RPMI7951 (cell line): ENCODE results near the gene GGTLC2. TPM values are rescaled to one million over a fixed set of nuclear protein-coding genes. Genes with fewer than 3 reads are reported as not detected.
"Not testable (repeated sequence)": the region's sequence is repeated elsewhere in the genome, so short reads cannot be mapped to it uniquely, and the experiment has no call there.

Source experiments
- DNase-seq: peaks from one replicate; pipeline ENCODE4 v3.0.0-alpha.2; 2012; ENCODE audit warnings: low read depth
- total RNA-seq: library from RNA; depleted of rRNA; stranded (reverse); fragments of >200 nt; shearing (Covaris generic); gene quantifications from 2 replicates; pipeline ENCODE4 v1.2.3, GENCODE V29; 2014

Gene GGTLC2
- total RNA-seq, 1 experiment from 2014 or later = not detected

GRCh38 chr22:22638313-22638712, 6.1 kb upstream of the GGTLC2 start:
- DNase-seq = not testable (repeated sequence)

GRCh38 chr22:22642255-22642654, 2.2 kb upstream of the GGTLC2 start:
- DNase-seq = not testable (repeated sequence)

- not testable (repeated sequence) for DNase-seq
Measured at GRCh38 chr22:22645969-22646368, 1.6 kb downstream of the GGTLC2 start.

DNA sequence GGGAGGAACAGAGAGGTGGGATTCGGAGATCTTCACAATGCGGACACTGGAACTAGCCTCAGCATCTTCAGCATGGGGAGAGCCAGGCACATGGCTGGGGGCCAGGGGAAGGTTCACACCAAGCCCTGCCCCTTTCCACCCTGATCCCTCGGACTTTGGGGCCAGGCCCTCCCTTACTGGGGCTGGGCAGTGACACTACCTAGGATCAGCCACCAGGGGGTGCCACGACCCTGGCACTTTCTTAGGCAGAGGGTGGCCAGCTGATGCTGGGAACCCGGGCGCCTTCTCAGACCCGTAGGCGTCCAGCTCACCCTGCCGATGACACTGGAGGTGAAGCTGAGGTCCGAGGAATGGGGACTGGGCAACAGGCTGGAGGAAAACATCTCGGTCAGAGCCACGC, 3.5 kb downstream of the GGTLC2 start:
- not testable (repeated sequence) for DNase-seq

GRCh38 chr22:22648863-22649536, 4.6 kb downstream of the GGTLC2 start:
- not testable (repeated sequence) for DNase-seq

DNA sequence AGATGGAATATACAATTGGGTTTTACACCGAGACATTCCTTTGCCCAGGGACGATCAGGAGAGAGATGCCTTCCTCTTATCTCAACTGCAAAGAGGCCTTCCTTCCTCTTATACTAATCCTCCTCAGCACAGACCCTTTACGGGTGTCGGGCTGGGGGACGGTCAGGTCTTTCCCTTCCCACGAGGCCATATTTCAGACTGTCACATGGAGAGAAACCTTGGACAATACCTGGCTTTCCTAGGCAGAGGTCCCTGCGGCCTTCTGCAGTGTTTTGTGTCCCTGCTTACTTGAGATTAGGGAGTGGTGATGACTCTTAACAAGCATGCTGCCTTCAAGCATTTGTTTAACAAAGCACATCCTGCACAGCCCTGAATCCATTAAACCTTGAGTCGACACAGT, 5.3 kb downstream of the GGTLC2 start:
- not testable (repeated sequence) for DNase-seq

- not testable (repeated sequence) for DNase-seq
Measured at GRCh38 chr22:22650398-22650797, 6.0 kb downstream of the GGTLC2 start.

GRCh38 chr22:22650803-22651515, 6.5 kb downstream of the GGTLC2 start:
- DNase-seq = not testable (repeated sequence)

GRCh38 chr22:22651593-22651992, 7.2 kb downstream of the GGTLC2 start:
- not testable (repeated sequence) for DNase-seq

GRCh38 chr22:22652102-22652501, 7.7 kb downstream of the GGTLC2 start:
- DNase-seq = not testable (repeated sequence)

DNA sequence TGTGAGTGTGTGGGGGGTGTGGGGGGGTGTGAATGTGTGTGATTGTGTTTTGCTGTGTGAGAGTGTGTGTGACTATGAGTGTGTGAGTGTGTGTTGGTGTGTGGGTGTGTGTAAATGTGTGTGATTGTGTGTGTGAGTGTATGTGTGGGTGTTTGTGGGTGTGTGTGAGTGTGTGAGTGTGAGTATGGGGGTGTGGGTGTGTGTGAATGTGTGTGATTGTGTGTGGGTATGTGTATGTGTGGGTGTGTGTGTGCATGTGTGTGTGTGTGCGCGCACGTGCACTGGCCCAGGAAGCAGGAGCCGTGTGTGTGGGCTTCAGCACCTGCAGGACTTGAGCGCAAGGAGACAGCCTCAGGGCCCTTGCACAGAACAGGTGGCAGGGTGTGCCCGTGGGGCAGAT, 8.2 kb downstream of the GGTLC2 start:
- DNase-seq = not testable (repeated sequence)

DNA sequence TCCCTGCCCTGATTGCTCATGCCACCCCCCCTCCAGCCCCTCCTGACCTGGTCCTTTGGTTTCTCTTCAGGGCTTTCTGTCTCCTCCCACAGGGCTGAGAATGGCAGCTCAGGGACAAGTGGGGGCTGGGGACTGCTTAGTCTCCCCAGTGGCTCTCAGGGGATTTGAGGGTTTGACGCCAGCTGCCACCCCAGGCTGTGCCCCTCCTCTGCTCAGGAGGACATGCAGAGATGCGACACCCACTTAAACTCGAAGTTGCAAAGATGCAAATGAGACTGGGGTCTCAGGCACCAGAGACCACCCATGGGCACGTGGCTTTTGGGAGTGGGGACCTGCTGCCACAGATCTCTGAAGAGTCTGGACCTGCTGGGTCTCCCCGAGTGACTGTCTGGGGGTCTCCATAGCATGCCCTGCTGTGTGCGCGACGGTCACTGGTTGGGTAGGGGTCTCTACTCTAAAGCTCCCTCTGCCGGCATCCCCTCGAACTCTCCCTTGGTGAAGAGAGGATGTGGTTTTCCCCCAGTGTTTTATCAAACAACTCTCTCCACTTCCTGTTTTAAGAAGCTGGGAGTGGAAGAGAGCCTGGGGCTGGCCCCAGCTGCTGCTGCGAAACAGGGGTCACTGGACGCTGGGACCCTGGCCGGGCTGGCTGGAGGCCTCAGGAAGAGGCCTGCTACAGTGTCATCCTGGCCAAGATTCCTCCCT, 9.4 kb downstream of the GGTLC2 start:
- DNase-seq = not testable (repeated sequence)

- no peak for DNase-seq
Measured at GRCh38 chr22:22655452-22656290, 11.3 kb downstream of the GGTLC2 start.

- no peak for DNase-seq
Measured at GRCh38 chr22:22657712-22658111, 13.3 kb downstream of the GGTLC2 start.

- DNase-seq = no peak
Measured at GRCh38 chr22:22661275-22661674, 16.9 kb downstream of the GGTLC2 start.

DNA sequence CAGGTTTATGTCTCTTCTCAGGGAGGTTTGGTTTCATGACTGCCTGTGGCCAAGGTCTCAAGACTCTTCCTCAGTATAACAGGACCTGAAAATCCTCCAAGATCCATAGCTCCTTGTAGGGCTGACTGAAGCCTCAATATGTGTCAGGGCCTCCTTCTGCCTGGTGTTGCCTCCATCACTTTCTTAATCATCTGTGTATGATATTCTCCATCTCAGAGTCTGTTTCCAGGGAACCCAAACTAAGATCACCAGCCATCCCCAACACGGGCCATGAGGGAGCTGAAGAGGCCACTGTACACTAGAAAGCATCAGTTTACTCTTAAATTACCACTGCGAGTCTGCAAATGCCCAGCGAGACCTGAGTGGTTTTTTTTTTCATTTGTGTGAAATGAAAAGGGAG, 17.7 kb downstream of the GGTLC2 start:
- DNase-seq = no peak

- DNase-seq = no peak
Measured at GRCh38 chr22:22663861-22664800, 19.7 kb downstream of the GGTLC2 start.

- DNase-seq = no peak
Measured at GRCh38 chr22:22666307-22667091, 22.1 kb downstream of the GGTLC2 start.

- no peak for DNase-seq
Measured at GRCh38 chr22:22667966-22668880, 23.8 kb downstream of the GGTLC2 start.
